ENCODE data around the gene PDZD2. TPM values are rescaled to one million over a fixed set of nuclear protein-coding genes. Genes with fewer than 3 reads are reported as not detected.
A peak's percentile ranks its signal among the peaks of the same experiment; 100 is the strongest.

The PDZD2 gene
- total and polyA plus RNA-seq, 9 donors, result 4.6 to 12.6 (median 7.9) TPM

- peaks cover 10% of the 10 kb centered on the region for H3K4me1 ChIP-seq (ENCODE audit: control insufficient read depth, insufficient read depth, low read length)
- H3K9me3 ChIP-seq (replicated peaks; ENCODE audit: control insufficient read depth, low read depth, low read length), result peaks cover 6% of the 10 kb centered on the region
- no peaks in the 10 kb centered on the region for H3K27me3 ChIP-seq (ENCODE audit: control insufficient read depth, insufficient read depth, low read length)
- no peak overlapping the region for H3K4me3 ChIP-seq (ENCODE audit: low read length)
- H3K36me3 ChIP-seq (ENCODE audit: control insufficient read depth, insufficient read depth, low read length), result no peaks in the 10 kb centered on the region
- no peak overlapping the region for H3K27ac ChIP-seq (ENCODE audit: low read length)
- DNase-seq, result peak; percentile 81
Measured at GRCh38 chr5:32044939-32045338, 406.0 kb downstream of the PDZD2 start.

- H3K4me1 ChIP-seq (ENCODE audit: control insufficient read depth, insufficient read depth, low read length), result peaks cover 10% of the 10 kb centered on the region
- no peak overlapping the region for H3K27ac ChIP-seq (ENCODE audit: low read length)
- no peak for DNase-seq
- no peaks in the 10 kb centered on the region for H3K27me3 ChIP-seq (ENCODE audit: control insufficient read depth, insufficient read depth, low read length)
- WGBS (ENCODE audit: insufficient coverage), result no CpG with 5 or more reads among the region's 4 CpGs
- H3K9me3 ChIP-seq (replicated peaks; ENCODE audit: control insufficient read depth, low read depth, low read length), result no peaks in the 10 kb centered on the region
- H3K36me3 ChIP-seq (ENCODE audit: control insufficient read depth, insufficient read depth, low read length), result no peaks in the 10 kb centered on the region
- H3K4me3 ChIP-seq (ENCODE audit: low read length), result no peak overlapping the region
Measured at GRCh38 chr5:32047056-32047455, 408.1 kb downstream of the PDZD2 start.

GRCh38 chr5:32051796-32052195 lies 412.9 kb downstream of the PDZD2 start:
- no peaks in the 10 kb centered on the region for H3K36me3 ChIP-seq (ENCODE audit: control insufficient read depth, insufficient read depth, low read length)
- peaks cover 6% of the 10 kb centered on the region for H3K4me1 ChIP-seq (ENCODE audit: control insufficient read depth, insufficient read depth, low read length)
- no peaks in the 10 kb centered on the region for H3K27me3 ChIP-seq (ENCODE audit: control insufficient read depth, insufficient read depth, low read length)
- 95% methylated on average over 4 of the region's 5 CpGs for WGBS (ENCODE audit: insufficient coverage)
- H3K27ac ChIP-seq (ENCODE audit: low read length), result no peak overlapping the region
- no peak for DNase-seq
- H3K4me3 ChIP-seq (ENCODE audit: low read length), result no peak overlapping the region
- no peaks in the 10 kb centered on the region for H3K9me3 ChIP-seq (replicated peaks; ENCODE audit: control insufficient read depth, low read depth, low read length)

GRCh38 chr5:32055891-32056866 lies 417.2 kb downstream of the PDZD2 start:
- Histone ChIP-seq H3K4me3 (ENCODE audit: low read length) (no peak overlapping the region), H3K27ac (ENCODE audit: low read length) (peak overlapping the region; percentile 25), H3K36me3 (ENCODE audit: control insufficient read depth, insufficient read depth, low read length) (peaks cover 2% of the 10 kb centered on the region), H3K27me3 (ENCODE audit: control insufficient read depth, insufficient read depth, low read length) (no peaks in the 10 kb centered on the region), H3K9me3 (replicated peaks; ENCODE audit: control insufficient read depth, low read depth, low read length) (no peaks in the 10 kb centered on the region), H3K4me1 (ENCODE audit: control insufficient read depth, insufficient read depth, low read length) (peaks cover 10% of the 10 kb centered on the region)
- peak; percentile 35 for DNase-seq
- 13% methylated on average over 9 of the region's 15 CpGs for WGBS (ENCODE audit: insufficient coverage)

GRCh38 chr5:32057187-32058096 lies 418.5 kb downstream of the PDZD2 start:
- peaks cover 10% of the 10 kb centered on the region for H3K4me1 ChIP-seq (ENCODE audit: control insufficient read depth, insufficient read depth, low read length)
- 95% methylated on average over 6 of the region's 12 CpGs for WGBS (ENCODE audit: insufficient coverage)
- H3K27ac ChIP-seq (ENCODE audit: low read length), result no peak overlapping the region
- H3K9me3 ChIP-seq (replicated peaks; ENCODE audit: control insufficient read depth, low read depth, low read length), result no peaks in the 10 kb centered on the region
- H3K27me3 ChIP-seq (ENCODE audit: control insufficient read depth, insufficient read depth, low read length), result no peaks in the 10 kb centered on the region
- H3K4me3 ChIP-seq (ENCODE audit: low read length), result no peak overlapping the region
- H3K36me3 ChIP-seq (ENCODE audit: control insufficient read depth, insufficient read depth, low read length), result peaks cover 2% of the 10 kb centered on the region
- DNase-seq, result peak; percentile 30

GRCh38 chr5:32058101-32058500 lies 419.2 kb downstream of the PDZD2 start:
- no peaks in the 10 kb centered on the region for H3K27me3 ChIP-seq (ENCODE audit: control insufficient read depth, insufficient read depth, low read length)
- no peaks in the 10 kb centered on the region for H3K9me3 ChIP-seq (replicated peaks; ENCODE audit: control insufficient read depth, low read depth, low read length)
- H3K27ac ChIP-seq (ENCODE audit: low read length), result no peak overlapping the region
- H3K4me1 ChIP-seq (ENCODE audit: control insufficient read depth, insufficient read depth, low read length), result peaks cover 10% of the 10 kb centered on the region
- no peak overlapping the region for H3K4me3 ChIP-seq (ENCODE audit: low read length)
- DNase-seq, result no peak
- H3K36me3 ChIP-seq (ENCODE audit: control insufficient read depth, insufficient read depth, low read length), result peaks cover 2% of the 10 kb centered on the region
- 60% methylated on average over 1 of the region's 4 CpGs for WGBS (ENCODE audit: insufficient coverage)

- Histone ChIP-seq H3K4me1 (ENCODE audit: control insufficient read depth, insufficient read depth, low read length) (peaks cover 10% of the 10 kb centered on the region), H3K36me3 (ENCODE audit: control insufficient read depth, insufficient read depth, low read length) (peaks cover 2% of the 10 kb centered on the region), H3K9me3 (replicated peaks; ENCODE audit: control insufficient read depth, low read depth, low read length) (no peaks in the 10 kb centered on the region), H3K27ac (ENCODE audit: low read length) (no peak overlapping the region), H3K27me3 (ENCODE audit: control insufficient read depth, insufficient read depth, low read length) (no peaks in the 10 kb centered on the region), H3K4me3 (ENCODE audit: low read length) (no peak overlapping the region)
- 57% methylated on average over 3 of the region's 3 CpGs for WGBS (ENCODE audit: insufficient coverage)
- no peak for DNase-seq
Measured at GRCh38 chr5:32058997-32059396, 420.1 kb downstream of the PDZD2 start.

- H3K4me1 ChIP-seq (ENCODE audit: control insufficient read depth, insufficient read depth, low read length), result peaks cover 10% of the 10 kb centered on the region
- no peaks in the 10 kb centered on the region for H3K9me3 ChIP-seq (replicated peaks; ENCODE audit: control insufficient read depth, low read depth, low read length)
- no peak overlapping the region for H3K27ac ChIP-seq (ENCODE audit: low read length)
- WGBS (ENCODE audit: insufficient coverage), result no CpG with 5 or more reads among the region's 4 CpGs
- peaks cover 2% of the 10 kb centered on the region for H3K36me3 ChIP-seq (ENCODE audit: control insufficient read depth, insufficient read depth, low read length)
- DNase-seq, result peak; percentile 71
- H3K4me3 ChIP-seq (ENCODE audit: low read length), result no peak overlapping the region
- H3K27me3 ChIP-seq (ENCODE audit: control insufficient read depth, insufficient read depth, low read length), result no peaks in the 10 kb centered on the region
Measured at GRCh38 chr5:32059761-32060530, 421.0 kb downstream of the PDZD2 start.

GRCh38 chr5:32061236-32061635 lies 422.3 kb downstream of the PDZD2 start:
- Histone ChIP-seq H3K27me3 (ENCODE audit: control insufficient read depth, insufficient read depth, low read length) (no peaks in the 10 kb centered on the region), H3K36me3 (ENCODE audit: control insufficient read depth, insufficient read depth, low read length) (peaks cover 2% of the 10 kb centered on the region), H3K9me3 (replicated peaks; ENCODE audit: control insufficient read depth, low read depth, low read length) (no peaks in the 10 kb centered on the region), H3K4me3 (ENCODE audit: low read length) (no peak overlapping the region), H3K4me1 (ENCODE audit: control insufficient read depth, insufficient read depth, low read length) (peaks cover 9% of the 10 kb centered on the region), H3K27ac (ENCODE audit: low read length) (no peak overlapping the region)
- no CpG with 5 or more reads among the region's 2 CpGs for WGBS (ENCODE audit: insufficient coverage)
- no peak for DNase-seq
